GM18508 (cell line): Measurements from ENCODE around the gene LAPTM5.
A peak's percentile ranks its signal among the peaks of the same experiment; 100 is the strongest.

Source experiments
- ATAC-seq: cut with Tn5 transposase; IDR thresholded peaks from one replicate; pipeline ENCODE4 v1.9.1; 2021; ENCODE audit warnings: moderate number of reproducible peaks; ENCODE audit not compliant: insufficient read depth, unreplicated experiment

The LAPTM5 gene

DNA sequence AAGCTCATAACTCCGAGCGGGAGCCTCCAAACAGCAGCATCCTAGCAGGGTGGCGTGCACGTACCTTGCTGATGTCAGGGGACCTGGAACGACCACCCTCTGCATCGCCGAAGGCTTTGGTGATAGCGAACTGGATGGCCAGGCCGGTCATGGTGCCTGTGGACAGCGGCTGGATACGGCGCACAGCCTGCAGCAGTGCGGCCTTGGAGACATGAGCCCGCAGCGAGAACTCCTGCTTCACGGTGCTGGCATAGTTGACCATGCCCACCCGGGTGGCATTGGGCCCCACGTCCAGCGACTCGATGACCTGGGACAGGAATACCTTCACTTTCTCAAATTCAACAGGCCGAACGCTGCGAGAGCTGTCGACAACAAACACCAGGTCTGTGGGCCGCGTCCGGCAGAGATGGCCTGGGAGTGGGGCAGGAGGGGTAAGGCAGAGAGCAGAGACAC lies 36.2 kb downstream of the LAPTM5 start:
- ATAC-seq = no peak

DNA sequence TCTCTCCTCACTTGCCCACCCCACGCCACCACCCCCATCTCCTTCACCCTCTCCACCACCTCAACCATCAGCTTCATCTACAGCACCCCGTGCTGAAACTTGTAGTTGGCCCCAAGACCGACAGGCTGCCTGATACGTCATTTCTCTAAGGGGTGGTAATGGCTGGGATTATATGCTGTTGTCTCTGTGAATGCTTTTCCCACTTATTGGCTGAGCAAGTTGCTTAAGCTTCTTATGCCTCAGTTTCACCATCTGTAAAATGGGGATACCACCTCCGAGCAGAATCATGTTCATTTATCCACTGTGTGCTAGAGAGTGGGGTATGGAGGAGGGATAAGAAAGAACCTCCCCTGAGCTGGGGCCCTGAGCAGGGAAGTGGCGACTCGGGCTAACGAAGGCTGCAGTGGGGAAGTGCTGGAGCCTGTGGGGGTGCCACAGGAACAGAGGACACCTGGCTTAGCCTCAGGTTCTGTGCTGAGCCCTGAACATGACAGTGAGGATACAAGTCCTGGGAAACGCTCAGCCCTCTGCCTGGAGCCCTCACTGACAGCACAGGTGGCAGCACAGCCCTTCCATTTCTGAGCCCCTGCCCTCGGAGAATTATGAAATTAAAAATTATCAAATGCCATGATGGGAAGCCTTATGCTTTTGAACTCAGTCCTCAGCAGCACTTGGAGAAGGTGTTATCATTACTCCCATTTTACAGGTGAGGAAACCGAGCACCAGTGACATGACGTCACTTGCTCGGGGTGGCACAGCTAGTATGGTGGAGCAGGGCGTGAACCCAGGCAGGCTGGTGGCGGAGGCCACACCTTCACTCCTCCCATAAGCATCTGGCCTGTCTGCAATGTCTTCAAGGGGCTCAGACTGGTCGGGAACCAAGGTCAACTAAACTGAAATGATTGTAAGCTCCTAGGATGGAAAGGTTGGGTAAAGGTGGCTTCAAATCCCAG lies 37.0 kb downstream of the LAPTM5 start:
- no peak for ATAC-seq

DNA sequence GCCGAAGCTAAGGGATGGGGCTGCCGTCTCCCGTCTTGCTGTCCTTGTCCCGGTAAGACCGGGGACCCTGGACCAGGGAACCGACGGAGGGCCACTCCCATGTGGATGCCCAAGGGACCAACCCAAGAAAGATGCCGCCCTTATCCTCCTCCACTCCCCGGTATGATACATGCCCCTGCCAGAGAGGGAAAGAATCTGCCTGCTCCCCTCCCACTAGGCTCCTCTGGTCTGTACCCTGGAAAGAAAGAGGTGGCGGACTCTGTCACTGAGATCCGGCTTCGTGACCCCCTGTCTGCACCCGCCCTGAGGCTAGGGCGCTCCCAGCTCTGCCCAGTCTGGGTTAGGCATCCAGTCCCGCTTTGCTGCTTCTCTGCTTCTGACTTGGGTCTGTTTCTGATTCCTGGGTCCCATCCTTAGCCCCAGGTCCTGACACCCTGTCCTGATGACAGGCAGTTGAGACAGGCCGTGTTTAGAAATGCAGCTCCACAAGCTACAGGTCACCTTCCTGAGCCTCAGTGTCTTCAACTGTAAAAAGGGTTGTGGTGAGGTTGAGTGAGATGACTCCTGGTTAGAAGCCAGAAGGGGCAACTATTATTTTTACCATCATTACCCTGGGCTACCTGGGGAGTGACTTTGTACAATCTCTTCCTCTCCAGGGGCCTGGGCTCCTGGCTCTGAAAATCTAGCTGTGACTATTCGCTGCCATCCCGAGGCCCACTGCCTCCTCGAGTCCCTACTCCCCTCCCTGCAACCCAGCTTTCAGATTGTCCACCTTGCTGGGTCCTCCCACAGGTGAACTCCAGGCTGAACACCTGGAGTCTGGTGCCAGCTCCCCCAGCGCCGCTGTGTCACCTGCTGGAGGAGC lies 37.9 kb downstream of the LAPTM5 start:
- ATAC-seq = no peak

DNA sequence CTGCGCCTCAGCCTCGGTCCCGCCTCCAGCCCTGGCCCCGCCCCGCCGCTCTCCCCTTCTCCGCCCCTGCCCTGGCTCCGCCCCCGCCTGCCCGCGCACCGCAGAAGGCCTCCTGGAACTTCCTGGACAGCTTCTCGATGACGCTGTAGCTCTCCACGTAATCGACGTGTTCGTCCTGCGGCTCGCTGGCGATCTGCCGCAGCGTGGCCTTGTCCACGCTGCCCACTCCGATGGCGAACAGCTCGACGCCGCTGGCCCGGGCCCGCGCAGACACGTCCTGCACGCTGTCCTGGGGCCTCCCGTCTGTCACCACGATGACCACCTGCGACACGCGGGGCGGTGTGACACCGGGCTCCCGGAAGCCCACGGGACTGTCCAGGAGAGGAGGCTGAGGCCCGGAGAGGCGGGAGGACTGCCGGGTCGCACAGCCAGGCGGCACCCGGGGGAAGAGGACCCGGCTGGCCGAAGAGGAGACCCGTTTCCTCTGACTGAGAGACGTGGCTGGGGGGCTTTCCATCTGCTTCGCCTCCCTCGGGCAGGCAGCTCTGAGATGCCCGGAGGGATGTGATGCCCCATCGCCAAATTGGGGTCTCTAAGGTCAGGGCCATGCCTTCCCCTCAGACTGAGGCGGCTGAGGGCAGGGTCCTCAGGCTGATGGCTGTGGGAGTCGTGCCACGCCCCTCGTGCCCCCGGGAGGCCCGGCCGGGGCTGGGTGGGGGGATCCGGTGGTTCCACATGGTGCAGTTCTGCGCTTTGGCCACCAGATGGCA lies 38.8 kb downstream of the LAPTM5 start:
- ATAC-seq = no peak

DNA sequence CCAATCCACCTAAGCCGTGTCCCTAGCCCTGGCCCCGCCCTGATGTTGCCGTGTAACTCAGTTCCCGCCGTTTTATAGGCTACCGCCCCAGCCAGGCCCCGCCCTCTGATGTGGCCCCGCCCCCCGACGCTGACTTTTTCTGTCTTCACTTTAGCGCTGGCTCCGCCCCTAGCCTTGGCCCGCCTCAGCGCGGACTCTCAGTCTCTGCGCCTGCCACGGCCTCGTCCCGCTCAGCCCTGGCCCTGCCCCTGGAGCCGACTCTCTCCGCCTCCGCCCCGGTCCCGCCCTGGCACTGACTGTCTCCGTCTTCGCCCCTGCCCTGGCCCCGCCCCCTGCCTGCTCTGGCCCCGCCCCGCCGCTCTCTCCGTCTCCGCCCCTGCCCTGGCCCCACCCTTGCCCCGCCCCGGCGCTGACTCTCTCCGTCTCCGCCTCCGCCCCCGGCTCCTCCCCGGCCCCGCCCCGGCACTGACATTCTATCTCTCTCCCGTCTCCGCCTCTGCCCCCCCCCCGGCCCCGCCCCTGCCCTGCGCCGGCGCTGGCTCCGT lies 39.4 kb downstream of the LAPTM5 start:
- peak; percentile 44 for ATAC-seq

DNA sequence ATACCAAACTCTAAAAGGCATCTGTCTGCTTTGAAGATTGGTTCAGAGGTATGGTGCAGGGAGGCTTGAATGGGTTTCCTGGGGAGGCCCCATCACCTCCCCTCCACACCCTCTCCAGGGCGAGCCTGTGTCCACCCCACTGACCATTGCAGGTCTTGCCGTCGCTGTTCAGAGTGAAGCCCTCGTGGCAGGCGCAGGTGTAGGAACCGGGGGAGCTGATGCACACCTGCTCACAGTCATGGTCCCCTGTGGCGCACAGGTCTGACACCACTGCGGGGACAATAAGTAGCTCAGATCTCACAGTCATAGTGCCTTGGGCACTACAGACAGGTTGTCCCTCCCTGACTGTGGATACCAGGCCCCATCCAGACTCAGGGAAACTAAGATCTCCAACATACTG lies 40.9 kb downstream of the LAPTM5 start:
- no peak for ATAC-seq

DNA sequence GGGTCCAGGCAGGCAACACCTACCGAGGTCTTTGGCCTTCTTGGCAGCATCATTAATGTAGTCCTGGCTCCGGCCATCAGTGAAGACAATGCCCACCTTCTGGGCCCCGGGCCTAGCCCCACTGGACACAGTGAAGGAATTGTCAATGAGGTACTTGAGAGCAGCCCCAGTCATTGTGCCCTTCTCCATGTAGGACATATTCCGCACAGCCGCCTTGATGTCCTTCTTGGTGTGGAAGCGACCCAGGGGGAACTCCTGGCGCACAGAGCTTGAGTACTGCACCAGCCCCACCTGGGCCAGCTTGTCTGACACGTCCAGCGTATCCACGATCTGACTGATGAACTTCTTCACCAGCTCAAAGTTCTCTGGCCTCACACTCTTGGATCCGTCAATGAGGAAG lies 41.7 kb downstream of the LAPTM5 start:
- no peak for ATAC-seq

DNA sequence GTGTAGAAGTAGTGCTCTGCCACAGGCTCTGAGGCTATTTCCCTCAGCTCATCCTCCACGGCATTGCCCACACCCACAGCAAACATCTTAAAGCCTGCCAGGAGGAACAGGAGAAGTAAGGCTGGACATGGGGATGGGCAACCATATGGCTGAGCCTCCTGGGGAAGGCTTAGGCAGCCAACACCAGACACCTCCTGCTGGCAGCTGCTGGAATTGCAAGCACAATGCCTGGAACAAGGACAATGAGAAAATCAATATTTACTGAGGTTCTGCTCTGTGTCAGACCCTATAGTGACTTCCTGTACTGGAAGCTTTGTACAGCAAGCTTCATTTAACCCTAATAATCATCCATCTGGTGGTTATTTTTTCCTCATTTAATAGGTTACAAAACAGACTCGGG lies 42.4 kb downstream of the LAPTM5 start:
- ATAC-seq = no peak

DNA sequence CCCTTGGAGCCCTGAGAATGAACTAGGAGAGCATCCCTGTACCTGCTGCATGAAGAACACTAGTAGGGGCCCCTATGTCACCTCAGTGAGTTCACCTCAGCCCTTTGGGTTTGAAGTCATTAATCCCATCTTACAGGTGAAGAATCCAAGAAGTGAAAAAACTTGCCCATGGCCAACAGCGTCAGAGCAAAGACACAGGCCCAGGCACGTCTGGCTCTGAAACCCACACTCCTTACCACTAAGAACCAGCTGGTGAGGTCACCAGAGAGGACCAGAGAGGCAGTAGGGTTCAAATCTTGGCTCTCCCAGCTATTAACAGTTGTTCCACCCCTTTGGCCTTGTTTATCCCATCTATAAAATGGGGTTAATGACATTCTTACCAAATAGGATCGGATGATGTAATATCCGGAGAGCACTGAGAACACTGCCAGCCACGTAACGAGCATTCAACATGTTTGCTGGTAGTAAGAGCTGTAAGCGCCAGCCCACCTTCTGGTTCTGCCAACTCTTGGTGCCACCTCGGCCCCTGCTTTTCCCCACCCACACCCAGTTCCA lies 43.0 kb downstream of the LAPTM5 start:
- no peak for ATAC-seq

DNA sequence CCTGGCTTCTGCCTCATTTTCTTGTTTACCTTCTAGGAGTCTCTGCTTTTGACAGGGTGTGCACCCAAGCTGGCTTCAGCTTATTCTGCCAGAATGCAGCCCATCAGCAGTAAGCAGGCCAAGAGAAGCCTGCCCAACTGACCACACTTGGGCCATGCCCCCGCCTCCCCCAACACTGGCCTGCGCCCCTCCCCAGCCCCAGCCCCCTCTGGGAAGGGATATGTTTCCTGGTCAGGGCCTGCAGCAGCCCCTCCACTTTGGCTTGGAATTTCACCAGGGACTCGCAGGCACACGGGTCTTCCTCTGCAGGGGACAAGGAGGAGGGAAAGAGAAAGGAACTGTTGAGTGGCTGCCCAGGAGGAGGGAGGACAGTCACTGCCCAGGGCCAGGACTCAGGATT lies 43.5 kb downstream of the LAPTM5 start:
- no peak for ATAC-seq

DNA sequence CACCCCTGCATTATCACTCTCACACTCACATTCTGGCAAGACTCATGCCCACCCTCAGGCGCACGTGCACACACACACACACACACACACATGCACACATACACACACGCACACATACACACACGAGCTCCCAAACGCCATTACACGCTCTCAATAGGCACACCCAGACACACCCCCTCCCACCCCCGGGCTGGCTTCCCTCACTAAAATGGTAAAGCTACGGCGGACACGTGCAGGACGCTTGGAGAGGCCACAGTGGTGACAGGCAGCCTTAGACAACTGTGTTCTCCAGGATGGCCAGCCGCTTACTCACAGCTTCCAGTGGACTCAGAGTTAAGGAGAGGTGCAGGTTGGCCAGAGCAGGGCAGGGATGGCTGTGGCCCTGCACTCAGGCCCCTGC lies 44.3 kb downstream of the LAPTM5 start:
- ATAC-seq = no peak

DNA sequence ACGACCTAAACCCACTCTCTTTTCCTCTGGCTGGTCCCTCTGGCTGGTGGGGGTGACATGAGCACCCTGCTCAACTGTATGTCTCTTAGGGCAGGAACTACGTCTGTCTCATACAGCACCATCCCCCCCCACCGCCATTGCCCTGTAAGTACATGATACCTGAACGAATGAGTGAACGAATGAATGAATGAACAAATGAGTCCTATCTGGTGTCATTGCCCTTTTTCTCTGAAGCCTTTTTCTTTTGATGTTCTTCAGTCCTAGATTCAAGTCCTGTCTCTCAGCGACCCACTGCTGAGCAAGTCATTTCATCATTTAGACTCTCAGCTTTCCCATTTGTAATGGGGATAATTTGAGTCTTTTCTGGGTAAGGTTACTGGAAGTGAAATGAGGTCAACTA lies 45.0 kb downstream of the LAPTM5 start:
- ATAC-seq = no peak

DNA sequence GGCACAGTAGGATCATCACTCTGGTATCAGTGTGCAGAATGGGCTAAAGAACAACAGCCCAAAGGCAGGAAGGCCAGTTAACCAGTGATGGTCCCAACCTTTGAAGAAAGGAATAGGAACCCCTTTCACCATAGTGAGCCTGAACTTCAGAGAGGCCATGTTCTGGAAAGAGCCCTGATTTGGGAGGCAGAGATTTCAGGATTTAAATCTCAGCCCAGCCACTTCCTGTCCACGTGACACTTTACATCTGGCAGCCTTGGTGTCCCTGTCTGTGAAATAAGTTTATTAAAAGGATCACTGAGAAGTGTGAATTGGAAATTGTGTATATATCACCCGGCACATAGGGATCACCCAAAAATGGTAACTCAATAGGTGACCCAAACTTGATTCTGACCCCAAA lies 47.2 kb downstream of the LAPTM5 start:
- no peak for ATAC-seq

DNA sequence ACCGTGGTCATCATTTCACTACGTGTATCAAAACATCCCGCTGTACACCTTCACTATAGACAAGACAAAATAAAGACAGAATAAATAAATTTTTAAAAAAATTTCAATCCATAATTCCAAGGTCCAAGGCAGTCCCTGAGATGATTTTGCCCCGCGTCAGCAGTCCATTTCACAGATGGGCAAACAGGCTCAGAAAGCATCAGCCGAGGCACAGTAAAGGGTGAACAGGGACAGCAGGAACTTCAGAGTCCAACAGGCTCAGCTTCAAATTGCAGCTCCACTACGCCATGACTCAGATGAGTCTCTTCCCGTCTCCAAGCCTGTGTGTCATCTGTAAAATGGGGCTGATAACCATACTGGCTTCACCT lies 49.2 kb downstream of the LAPTM5 start:
- ATAC-seq = no peak

DNA sequence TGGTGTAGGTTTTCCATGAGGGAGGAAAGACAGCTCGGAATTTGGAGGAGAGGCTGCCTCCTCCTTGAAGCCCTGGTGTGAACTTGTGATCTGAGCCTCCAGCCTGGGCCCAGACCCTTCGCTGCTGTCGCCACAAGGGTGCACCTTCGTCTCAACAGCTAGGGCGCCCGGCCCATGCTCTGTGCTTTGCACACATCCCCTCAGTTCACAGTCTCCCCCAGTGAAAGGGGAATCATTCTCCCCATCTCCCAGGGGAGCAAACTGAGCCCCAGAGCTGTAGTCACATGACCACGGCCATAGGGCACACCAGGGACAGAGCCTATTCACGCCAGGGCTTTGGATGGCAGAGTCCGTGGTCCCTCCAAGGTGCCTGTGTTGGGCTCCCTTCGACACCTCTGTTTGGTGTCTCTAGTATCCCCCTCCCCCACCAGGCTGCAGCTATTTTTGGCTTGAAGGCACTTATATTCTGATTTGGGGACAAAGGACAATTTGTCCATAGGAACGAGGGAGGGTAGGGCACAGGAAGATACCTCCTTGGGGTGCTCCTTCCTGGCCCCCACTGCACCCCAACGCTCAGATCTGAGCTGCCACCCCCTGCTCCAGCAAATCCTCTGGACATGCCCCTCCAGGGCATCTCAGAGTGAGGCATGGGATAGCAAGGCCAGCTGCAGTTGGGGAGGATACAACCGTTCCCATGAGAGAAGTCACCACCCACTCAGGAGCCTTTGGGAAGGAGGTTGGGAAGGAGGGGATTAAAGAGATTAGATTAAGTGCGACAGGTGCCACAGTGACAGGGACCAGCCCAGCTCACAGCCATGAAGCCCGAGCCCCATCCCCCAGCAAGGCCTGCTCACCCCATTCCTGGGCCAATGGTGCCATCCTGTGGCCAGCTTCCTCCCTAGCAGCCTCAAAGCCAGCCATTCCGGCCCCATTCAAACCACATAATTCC lies 49.9 kb downstream of the LAPTM5 start:
- ATAC-seq = no peak

DNA sequence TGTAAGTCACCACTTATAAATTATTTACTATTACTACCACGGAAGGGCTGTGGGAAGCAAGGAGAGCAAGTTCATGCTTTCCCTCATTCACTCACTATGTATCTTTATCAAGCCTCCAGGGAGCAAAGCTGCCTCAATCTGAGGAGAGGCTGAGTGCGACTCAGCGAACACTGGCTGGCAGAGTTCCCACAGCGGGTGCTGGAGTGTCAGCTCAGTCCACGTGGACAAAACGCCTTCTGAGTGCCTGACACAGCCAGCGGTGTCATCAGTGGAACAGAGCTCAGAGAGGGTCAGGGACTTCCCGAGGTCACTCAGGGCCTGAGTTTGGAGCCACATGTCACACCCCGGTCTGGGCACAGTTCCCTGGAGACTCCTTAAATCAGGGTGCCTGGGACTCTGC lies 51.0 kb downstream of the LAPTM5 start:
- ATAC-seq = no peak

DNA sequence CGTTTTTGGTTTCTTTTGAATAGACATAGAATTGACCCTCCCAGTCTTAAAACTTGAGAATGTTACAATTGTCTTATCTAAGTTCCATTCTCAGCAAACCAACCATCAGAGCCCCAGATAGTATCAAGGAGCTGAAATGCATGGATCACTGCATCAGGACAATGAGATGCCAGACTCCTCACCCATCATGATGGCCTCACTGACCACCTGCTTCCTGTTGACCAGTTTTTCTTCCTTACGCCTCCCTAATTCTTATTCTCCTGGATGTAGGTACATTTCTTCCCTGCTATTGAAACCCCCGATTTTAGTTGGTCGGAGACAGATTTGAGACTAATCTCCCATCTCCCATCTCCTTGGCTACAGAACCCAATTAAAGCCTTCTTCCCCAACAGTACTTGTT lies 51.9 kb downstream of the LAPTM5 start:
- no peak for ATAC-seq

DNA sequence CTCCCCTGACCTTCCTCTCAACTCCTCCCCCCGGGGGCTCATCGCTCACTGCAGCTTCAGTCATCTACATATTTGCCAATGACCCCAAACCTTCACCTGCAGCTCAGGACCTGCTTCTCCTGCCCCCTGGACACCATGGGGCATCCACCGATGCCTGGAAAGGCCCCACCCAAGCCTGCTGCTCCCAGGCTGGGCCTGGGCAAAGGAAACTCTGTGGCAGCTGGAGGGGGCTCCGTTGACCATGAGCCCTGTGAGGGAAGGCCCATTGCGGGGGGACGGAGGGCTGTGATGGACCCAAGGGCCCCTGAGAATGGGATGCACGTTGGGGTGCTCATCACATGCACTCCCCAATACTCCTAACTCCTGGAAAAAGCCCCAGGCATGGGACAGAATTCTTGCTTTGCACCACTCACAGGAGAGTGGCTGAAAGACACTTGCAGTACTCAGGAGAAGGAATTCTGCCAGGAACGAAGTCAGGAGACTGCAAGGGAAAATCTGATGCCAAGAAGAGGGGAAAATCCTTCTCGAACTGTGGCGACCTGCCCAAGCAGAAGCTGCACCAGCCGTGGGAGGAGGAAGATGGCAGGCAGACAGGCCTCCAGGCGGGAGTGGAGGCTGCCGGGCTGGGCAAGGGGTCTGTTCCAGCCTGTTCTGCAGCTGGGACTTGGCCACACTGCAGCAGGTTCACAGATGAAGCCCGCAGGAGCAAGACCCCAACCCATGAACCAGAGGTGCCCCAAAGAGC lies 52.6 kb downstream of the LAPTM5 start:
- no peak for ATAC-seq
